Middle frontal gyrus (tissue), 1 donor: Measurements from ENCODE around the gene ELAVL1.

Experiments used
- DNase-seq: peaks from one replicate; pipeline ENCODE4 v3.0.0-alpha.2; 2015; ENCODE audit warnings: low spot score; ENCODE audit errors: extremely low spot score

Gene ELAVL1

GRCh38 chr19:7986321-7987113 lies 18.9 kb downstream of the ELAVL1 start:
- no peak for DNase-seq

DNA sequence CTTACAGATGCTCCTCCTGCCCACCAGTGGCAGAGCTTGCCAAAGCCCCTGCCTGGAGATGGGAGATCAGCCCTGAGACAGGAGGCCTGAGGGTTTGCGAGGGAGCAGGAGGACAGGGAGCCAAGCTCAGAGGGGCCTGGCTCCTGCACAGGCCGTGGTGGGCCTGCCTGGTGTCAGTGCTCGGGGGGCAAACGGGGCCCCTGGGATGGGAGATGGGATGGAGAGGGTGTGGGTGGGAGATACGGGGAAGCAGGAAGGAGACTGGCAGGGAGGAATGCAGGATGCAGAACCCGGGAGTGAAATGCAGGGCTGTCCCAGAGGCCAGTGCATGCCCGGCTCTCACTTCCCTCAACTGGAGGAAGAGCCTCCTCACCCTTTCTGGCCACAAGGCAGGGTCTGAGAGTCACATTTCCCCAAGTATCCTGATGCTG lies 19.9 kb downstream of the ELAVL1 start:
- no peak for DNase-seq

- DNase-seq, result no peak
Observed at GRCh38 chr19:7983995-7984837, 21.2 kb downstream of the ELAVL1 start.

- no peak for DNase-seq
Observed at GRCh38 chr19:7983286-7983950, 22.0 kb downstream of the ELAVL1 start.

DNA sequence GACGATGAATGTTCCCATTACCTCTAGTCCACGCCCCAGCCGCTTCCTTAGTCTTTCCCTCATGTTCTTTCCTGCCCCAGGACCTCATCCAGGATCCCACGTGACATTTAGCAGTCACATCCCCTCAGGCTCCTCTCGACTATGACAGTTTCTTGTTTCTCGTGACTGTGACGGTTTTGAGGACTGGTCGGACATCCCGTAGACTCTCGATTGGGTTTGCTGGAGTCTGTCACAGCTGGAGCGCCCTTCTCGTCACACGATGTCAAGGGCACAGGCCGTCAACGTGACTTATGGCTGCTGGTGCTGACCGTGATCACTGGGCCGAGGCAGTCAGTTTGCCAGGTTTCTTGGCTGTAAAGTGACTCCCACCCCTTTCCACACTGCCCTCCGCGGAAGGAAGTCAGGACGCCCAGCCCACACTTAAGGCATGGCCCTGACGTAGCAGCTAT lies 22.8 kb downstream of the ELAVL1 start:
- DNase-seq, result no peak

- DNase-seq, result no peak
Observed at GRCh38 chr19:7982103-7982502, 23.3 kb downstream of the ELAVL1 start.

DNA sequence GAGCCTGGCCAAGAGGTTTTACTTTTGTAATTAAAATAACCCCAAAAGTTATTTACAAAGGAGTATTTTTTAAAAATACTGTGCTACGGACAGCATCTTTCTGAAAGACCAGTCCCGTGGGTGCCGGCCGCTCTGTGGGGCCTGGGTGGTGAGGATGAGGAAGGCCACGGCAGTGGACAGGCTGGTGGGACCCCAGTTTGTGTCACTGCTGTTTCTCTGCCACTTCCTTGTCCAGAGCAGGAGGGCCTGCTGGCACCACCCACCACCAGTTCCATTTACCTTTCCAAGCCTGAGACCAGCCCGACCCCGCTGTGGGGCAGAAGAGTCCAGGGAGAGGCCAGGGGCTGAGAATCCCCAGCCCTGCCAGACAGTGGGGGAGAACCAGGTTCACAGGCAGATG lies 23.8 kb downstream of the ELAVL1 start:
- DNase-seq, result no peak

- no peak for DNase-seq
Observed at GRCh38 chr19:7981199-7981598, 24.2 kb downstream of the ELAVL1 start.

DNA sequence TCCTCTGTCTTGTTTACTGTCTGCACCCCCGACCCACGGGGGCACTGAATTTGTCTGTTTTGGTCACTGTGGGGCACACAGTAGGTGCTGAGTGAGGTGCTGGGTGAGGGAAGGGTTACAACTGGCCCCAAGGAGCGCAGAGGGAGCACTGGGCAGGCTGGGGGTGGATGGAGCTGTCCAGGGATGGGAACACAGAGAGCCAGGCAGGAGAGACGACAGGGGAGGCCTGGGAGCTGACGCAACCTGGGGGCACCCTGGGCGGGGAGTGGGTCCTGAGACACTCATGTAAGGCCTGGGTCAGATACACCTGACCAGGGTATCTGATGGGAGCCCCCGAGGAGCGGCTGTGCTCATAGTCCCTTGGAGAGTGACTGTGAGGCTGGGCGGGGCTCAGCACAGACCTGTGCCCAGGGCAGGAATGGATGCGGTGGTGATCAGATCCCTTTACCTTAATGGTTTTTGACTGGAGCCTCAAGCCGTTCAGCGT lies 24.8 kb downstream of the ELAVL1 start:
- no peak for DNase-seq

DNA sequence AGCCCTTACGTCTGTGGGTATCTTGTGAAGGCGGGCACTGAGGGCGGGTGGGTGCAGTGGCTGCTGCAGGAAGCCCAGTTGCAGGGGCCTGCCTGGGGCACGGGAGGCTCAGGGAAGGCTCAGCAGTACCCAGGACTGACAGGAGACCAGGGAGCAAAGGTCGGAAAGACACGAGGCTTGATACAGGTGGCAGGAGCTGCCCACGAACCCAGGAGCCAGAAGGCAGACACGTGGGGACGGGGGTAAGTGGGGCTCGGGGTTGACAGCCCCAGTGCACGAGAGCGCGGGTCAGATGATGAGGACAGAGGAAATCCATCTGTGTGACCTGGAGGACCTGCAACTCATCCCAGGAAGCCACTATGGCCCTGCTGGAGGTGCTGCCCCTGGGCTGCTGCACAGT lies 25.3 kb downstream of the ELAVL1 start:
- DNase-seq, result no peak

DNA sequence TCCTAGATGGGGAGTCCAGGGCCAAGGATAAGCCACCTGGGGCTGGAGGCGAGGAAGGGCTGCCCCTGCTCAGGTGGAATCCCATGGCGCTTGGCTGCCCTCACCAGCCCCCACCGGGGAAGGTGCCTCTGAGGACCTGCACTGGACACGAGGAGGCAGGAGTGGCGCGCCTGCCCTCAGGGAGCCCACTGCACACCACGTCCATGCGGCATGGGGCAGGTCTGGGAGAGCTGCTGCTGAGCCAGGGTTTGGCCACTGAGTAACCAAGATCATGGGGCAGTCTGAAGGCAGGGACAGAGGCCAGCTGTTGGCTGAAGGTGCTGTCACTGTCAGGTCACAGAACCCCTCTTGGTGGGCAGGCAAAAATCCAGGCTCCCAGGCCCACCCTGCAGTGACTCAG lies 25.9 kb downstream of the ELAVL1 start:
- no peak for DNase-seq

DNA sequence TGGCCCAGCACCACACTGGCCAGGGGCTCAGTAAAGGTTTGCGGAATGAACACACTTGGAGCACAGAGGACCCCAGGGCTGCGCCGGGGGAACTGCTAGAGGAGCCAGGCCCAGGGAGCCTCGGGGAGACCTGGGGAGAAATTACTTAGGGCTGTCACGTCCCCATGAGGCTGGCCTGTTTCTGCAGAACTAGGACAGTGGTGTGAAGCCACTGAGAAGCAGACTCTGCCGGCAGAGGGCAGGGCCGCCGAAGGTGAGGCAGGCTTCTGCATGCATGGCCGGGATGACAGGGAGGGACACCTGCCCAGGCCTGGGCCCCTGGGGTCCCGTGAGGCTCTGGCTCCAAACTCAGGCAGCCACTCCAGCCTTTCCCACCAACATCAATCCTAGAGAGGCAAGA lies 26.4 kb downstream of the ELAVL1 start:
- DNase-seq, result no peak

- no peak for DNase-seq
Observed at GRCh38 chr19:7978179-7978825, 27.1 kb downstream of the ELAVL1 start.

DNA sequence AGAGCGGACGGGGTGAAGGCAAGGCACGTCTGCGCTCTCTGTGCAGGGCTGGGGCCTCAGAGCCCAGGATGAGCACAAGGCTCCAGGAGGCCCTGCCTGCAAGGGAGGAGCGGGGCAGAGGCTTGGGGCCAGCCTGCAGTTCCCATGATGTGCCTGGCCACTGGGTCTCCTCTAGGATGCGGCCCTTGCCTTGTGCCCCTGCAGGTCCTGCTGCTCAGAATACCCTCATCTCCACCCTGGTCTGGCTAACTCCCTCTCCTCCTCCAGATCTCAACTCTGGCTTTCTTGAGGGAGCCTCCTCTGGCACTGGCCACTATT lies 27.8 kb downstream of the ELAVL1 start:
- no peak for DNase-seq

- DNase-seq, result no peak
Observed at GRCh38 chr19:7977021-7977722, 28.3 kb downstream of the ELAVL1 start.

- no peak for DNase-seq
Observed at GRCh38 chr19:7976461-7976860, 29.0 kb downstream of the ELAVL1 start.

GRCh38 chr19:7975037-7975436 lies 30.4 kb downstream of the ELAVL1 start:
- DNase-seq, result no peak

- peak; percentile 50 for DNase-seq
Observed at GRCh38 chr19:7973883-7974282, 31.6 kb downstream of the ELAVL1 start.

- DNase-seq, result no peak
Observed at GRCh38 chr19:7971553-7972520, 33.6 kb downstream of the ELAVL1 start.
